Vagina (tissue), 2 donors: ENCODE data around the gene SHISA4. TPM values are rescaled to one million over a fixed set of nuclear protein-coding genes. Genes with fewer than 3 reads are reported as not detected.

ENCODE experiments used
- DNase-seq, 2 donors: peaks; one replicate each; pipeline ENCODE4 v3.0.0-alpha.2; 2017; ENCODE audit errors: extremely low spot score in 2 of 2
- H3K27ac ChIP-seq: fragments of 200-600 bp; sonication (generic); one replicate; pipeline ENCODE4 v1.5.1; 2019
- H3K27me3 ChIP-seq: fragments of 200-600 bp; sonication (generic); one replicate; pipeline ENCODE4 v1.5.1; 2019
- H3K36me3 ChIP-seq, 2 donors: fragments of 200-600 bp; sonication (generic); one replicate each; pipeline ENCODE4 v1.5.1; 2017 to 2019
- H3K4me1 ChIP-seq: fragments of 200-600 bp; sonication (generic); one replicate; pipeline ENCODE4 v1.5.1; 2019
- H3K4me3 ChIP-seq, 2 donors: fragments of 200-600 bp; sonication (generic); 1 replicate in 1 of 2; 2 replicates in 1 of 2; pipeline ENCODE4 v1.5.1; 2016 to 2019
- H3K9me3 ChIP-seq: fragments of 200-600 bp; sonication (generic); one replicate; pipeline ENCODE4 v1.5.1; 2019
- CTCF ChIP-seq, 3 experiments: fragments of 450-650 bp in 2 of 3; fragments of 200-600 bp in 1 of 3; sonication (generic) in 1 of 3; IDR thresholded peaks; one replicate each; pipeline ENCODE4 v1.5.1; 2017 to 2019; ENCODE audit warnings: antibody characterized with exemption in 3 of 3, mild to moderate bottlenecking in 2 of 3, moderate library complexity in 2 of 3
- POLR2A ChIP-seq, 2 donors: fragments of 450-650 bp; IDR thresholded peaks; one replicate each; pipeline ENCODE4 v1.6.1; 2017; ENCODE audit warnings: antibody characterized with exemption in 2 of 2, mild to moderate bottlenecking in 2 of 2, moderate library complexity in 2 of 2
- POLR2AphosphoS5 ChIP-seq, 2 donors: sonication (generic); formaldehyde crosslinking; IDR thresholded peaks; one replicate each; pipeline ENCODE4 v1.9.0; 2017; ENCODE audit warnings: antibody characterized with exemption in 2 of 2, mild to moderate bottlenecking in 2 of 2, low read depth in 1 of 2; ENCODE audit not compliant: insufficient read depth in 1 of 2
- intact Hi-C: fragments of 100-400 bp; cut with DNase I; formaldehyde crosslinking; loops from one replicate; pipeline ENCODE4 v1.15.1; 2023
- total RNA-seq: library from RNA; depleted of rRNA; stranded (reverse); fragments of >200 nt; gene quantifications from one replicate; pipeline ENCODE4 v1.2.3, GENCODE V29; 2016

SHISA4 gene
- total RNA-seq, 1 donor from 2014 or later: 16.2 TPM

- peaks cover 92% of the 10 kb centered on the region for H3K4me1 ChIP-seq
- TF ChIP-seq POLR2A (IDR thresholded peaks at IDR 0.05) (no peak), POLR2AphosphoS5 (IDR thresholded peaks at IDR 0.05; ENCODE audit: insufficient read depth in 1 of 2, low read depth in 1 of 2) (peak; percentile 70 to 74)
- peak overlapping the region; percentile 92 for H3K27ac ChIP-seq
- H3K9me3 ChIP-seq: no peaks in the 10 kb centered on the region
- H3K4me3 ChIP-seq: peak overlapping the region in 1 of 2 donors; percentile 19
- H3K27me3 ChIP-seq: no peaks in the 10 kb centered on the region
- intact Hi-C loops: no loop called here
- no peaks in the 10 kb centered on the region for H3K36me3 ChIP-seq
- no peak for DNase-seq
Observed at GRCh38 chr1:201916649-201917249, 28.1 kb downstream of the SHISA4 start.

- no peaks in the 10 kb centered on the region for H3K36me3 ChIP-seq
- H3K27me3 ChIP-seq: no peaks in the 10 kb centered on the region
- H3K4me3 ChIP-seq: no peak overlapping the region
- H3K4me1 ChIP-seq: peaks cover 85% of the 10 kb centered on the region
- H3K9me3 ChIP-seq: no peaks in the 10 kb centered on the region
- intact Hi-C loops: no loop called here
- no peak for DNase-seq
- TF ChIP-seq CTCF (IDR thresholded peaks at IDR 0.05) (no peak), POLR2AphosphoS5 (IDR thresholded peaks at IDR 0.05; ENCODE audit: insufficient read depth in 1 of 2, low read depth in 1 of 2) (peak in 1 of 2 donors; percentile 31)
- H3K27ac ChIP-seq: peak overlapping the region; percentile 92
Observed at GRCh38 chr1:201917362-201918033, 28.8 kb downstream of the SHISA4 start.

- Histone ChIP-seq H3K36me3 (no peaks in the 10 kb centered on the region), H3K27me3 (no peaks in the 10 kb centered on the region), H3K4me1 (peaks cover 76% of the 10 kb centered on the region), H3K27ac (peak overlapping the region; percentile 92), H3K9me3 (no peaks in the 10 kb centered on the region), H3K4me3 (no peak overlapping the region)
- no peak for TF ChIP-seq POLR2AphosphoS5 (IDR thresholded peaks at IDR 0.05; ENCODE audit: insufficient read depth in 1 of 2, low read depth in 1 of 2)
- intact Hi-C loops: no loop called here
- DNase-seq: no peak
Observed at GRCh38 chr1:201918343-201918742, 29.6 kb downstream of the SHISA4 start.

GRCh38 chr1:201921952-201922558, 33.4 kb downstream of the SHISA4 start:
- Histone ChIP-seq H3K4me1 (peaks cover 58% of the 10 kb centered on the region), H3K27me3 (no peaks in the 10 kb centered on the region), H3K36me3 (no peaks in the 10 kb centered on the region), H3K9me3 (no peaks in the 10 kb centered on the region), H3K4me3 (no peak overlapping the region), H3K27ac (peak overlapping the region; percentile 25)
- DNase-seq: no peak
- TF ChIP-seq POLR2AphosphoS5 (IDR thresholded peaks at IDR 0.05; ENCODE audit: insufficient read depth in 1 of 2, low read depth in 1 of 2): no peak
- TF ChIP-seq POLR2A (IDR thresholded peaks at IDR 0.05): no peak
- TF ChIP-seq CTCF (IDR thresholded peaks at IDR 0.05): no peak
- intact Hi-C loops: no loop called here

GRCh38 chr1:201925301-201925567, 36.5 kb downstream of the SHISA4 start:
- H3K27ac ChIP-seq: peak overlapping the region; percentile 72
- no peaks in the 10 kb centered on the region for H3K9me3 ChIP-seq
- no peaks in the 10 kb centered on the region for H3K27me3 ChIP-seq
- TF ChIP-seq POLR2A (IDR thresholded peaks at IDR 0.05) (no peak), CTCF (IDR thresholded peaks at IDR 0.05) (no peak), POLR2AphosphoS5 (IDR thresholded peaks at IDR 0.05; ENCODE audit: insufficient read depth in 1 of 2, low read depth in 1 of 2) (no peak)
- intact Hi-C loops: no loop called here
- DNase-seq: no peak
- H3K36me3 ChIP-seq: no peaks in the 10 kb centered on the region
- no peak overlapping the region for H3K4me3 ChIP-seq
- peaks cover 28% of the 10 kb centered on the region for H3K4me1 ChIP-seq
